HL-60 (cell line): ENCODE data around the gene HMCES.

Experiments
- DNase-seq, 2 experiments: peaks; one replicate each; pipeline ENCODE4 v3.0.0-alpha.2; 2010 to 2020; ENCODE audit warnings: low read depth in 1 of 2, low spot score in 1 of 2
- H3K27ac ChIP-seq: fragments of 250-450 bp; sonication (Bioruptor Pico); replicated peaks from 2 replicates; pipeline ENCODE4 v1.5.1; 2020; ENCODE audit warnings: mild to moderate bottlenecking, moderate library complexity
- H3K27me3 ChIP-seq: fragments of 250-450 bp; sonication (Bioruptor Pico); 2 replicates; pipeline ENCODE4 v1.5.1; 2021; ENCODE audit warnings: mild to moderate bottlenecking, moderate library complexity; ENCODE audit not compliant: insufficient read depth, poor library complexity, severe bottlenecking
- H3K4me3 ChIP-seq: replicated peaks from 2 replicates; pipeline ENCODE4 v1.5.1; 2011; ENCODE audit warnings: mild to moderate bottlenecking, control low read depth, low read length; ENCODE audit not compliant: insufficient read depth
- CTCF ChIP-seq: IDR thresholded peaks from one replicate; pipeline ENCODE4 v1.5.1; 2011; ENCODE audit warnings: low read length, control low read depth, inconsistent platforms; ENCODE audit not compliant: insufficient read depth
- GABPA ChIP-seq: IDR thresholded peaks from 2 replicates; pipeline ENCODE4 v1.6.1; 2012; ENCODE audit warnings: low read depth
- POLR2AphosphoS5 ChIP-seq: IDR thresholded peaks from 2 replicates; pipeline ENCODE4 v1.6.1; 2012; ENCODE audit warnings: low read depth
- REST ChIP-seq: IDR thresholded peaks from 2 replicates; pipeline ENCODE4 v1.6.1; 2012; ENCODE audit warnings: low read depth; ENCODE audit not compliant: insufficient replicate concordance
- SPI1 ChIP-seq: IDR thresholded peaks from 2 replicates; pipeline ENCODE4 v1.6.1; 2012; ENCODE audit warnings: low read depth, mild to moderate bottlenecking, borderline replicate concordance

HMCES gene

GRCh38 chr3:129341331-129342141, 62.9 kb downstream of the HMCES start:
- no peak for DNase-seq
- H3K27me3 ChIP-seq: no peaks in the 10 kb centered on the region
- H3K27ac ChIP-seq: no peak overlapping the region
- H3K4me3 ChIP-seq: no peak overlapping the region
- TF ChIP-seq POLR2AphosphoS5 (no peak), REST (no peak), GABPA (no peak), SPI1 (no peak)

GRCh38 chr3:129343643-129344360, 65.1 kb downstream of the HMCES start:
- TF ChIP-seq GABPA (no peak), CTCF (peak; percentile 53)
- peak; percentile 16 to 36 for DNase-seq
- peak overlapping the region; percentile 30 for H3K4me3 ChIP-seq

GRCh38 chr3:129344540-129345220, 66.0 kb downstream of the HMCES start:
- DNase-seq: no peak
- TF ChIP-seq GABPA (no peak), SPI1 (no peak), CTCF (no peak), POLR2AphosphoS5 (no peak), REST (no peak)
- no peak overlapping the region for H3K27ac ChIP-seq
- H3K27me3 ChIP-seq: no peaks in the 10 kb centered on the region
- H3K4me3 ChIP-seq: no peak overlapping the region

More at GRCh38 chr3:129343643-129344360, 65.1 kb downstream of the HMCES start:
- Histone ChIP-seq H3K27me3 (no peaks in the 10 kb centered on the region), H3K27ac (no peak overlapping the region)

- H3K4me3 ChIP-seq: no peak overlapping the region
- no peak for DNase-seq
- TF ChIP-seq REST (no peak), POLR2AphosphoS5 (no peak), GABPA (no peak), CTCF (no peak), SPI1 (no peak)
- H3K27ac ChIP-seq: no peak overlapping the region
- no peaks in the 10 kb centered on the region for H3K27me3 ChIP-seq
Observed at GRCh38 chr3:129345281-129345680, 66.6 kb downstream of the HMCES start.
